Skeletal muscle tissue (tissue), 4 donors: ENCODE data around the gene TBCD. TPM values are rescaled to one million over a fixed set of nuclear protein-coding genes. Genes with fewer than 3 reads are reported as not detected.
"Not testable (repeated sequence)": the region's sequence is repeated elsewhere in the genome, so short reads cannot be mapped to it uniquely, and the experiment has no call there.

Experiments used
- H3K27ac ChIP-seq: one replicate; pipeline ENCODE4 v1.7.0; 2013; ENCODE audit warnings: mild to moderate bottlenecking, low read depth, low read length, inconsistent platforms
- H3K27me3 ChIP-seq, 3 donors: one replicate each; pipeline ENCODE4 v1.7.0; 2013; ENCODE audit warnings: low read length in 3 of 3; ENCODE audit not compliant: control insufficient read depth in 3 of 3, insufficient read depth in 3 of 3
- H3K36me3 ChIP-seq, 3 donors: one replicate each; pipeline ENCODE4 v1.7.0; 2013; ENCODE audit warnings: low read length in 3 of 3; ENCODE audit not compliant: control insufficient read depth in 3 of 3, insufficient read depth in 3 of 3
- H3K4me1 ChIP-seq, 3 donors: one replicate each; pipeline ENCODE4 v1.7.0; 2013; ENCODE audit warnings: low read length in 3 of 3, mild to moderate bottlenecking in 3 of 3; ENCODE audit not compliant: control insufficient read depth in 3 of 3, insufficient read depth in 3 of 3
- H3K4me3 ChIP-seq, 3 donors: one replicate each; pipeline ENCODE4 v1.7.0; 2013; ENCODE audit warnings: low read length in 3 of 3
- H3K9ac ChIP-seq, 3 donors: one replicate each; pipeline ENCODE4 v1.7.0; 2013; ENCODE audit warnings: low read length in 3 of 3, mild to moderate bottlenecking in 3 of 3, moderate library complexity in 2 of 3, low read depth in 1 of 3
- H3K9me3 ChIP-seq, 3 donors: one replicate each; pipeline ENCODE4 v1.7.0; 2013; ENCODE audit warnings: low read length in 3 of 3; ENCODE audit not compliant: control insufficient read depth in 3 of 3
- total RNA-seq: library from RNA; depleted of rRNA; stranded (reverse); fragments of >200 nt; gene quantifications from one replicate; pipeline ENCODE4 v1.2.3, GENCODE V29; 2014
- donor health status: Osteomylitis.

Gene TBCD
- total RNA-seq, 1 donor from 2014 or later, result 27.1 TPM

- Histone ChIP-seq H3K27me3 (no peaks in the 10 kb centered on the region), H3K36me3 (peaks cover 13 to 29% (median 26%) of the 10 kb centered on the region in 3 donors), H3K4me1 (no peaks in the 10 kb centered on the region), H3K4me3 (no peak overlapping the region), H3K9me3 (no peaks in the 10 kb centered on the region), H3K9ac (no peak overlapping the region), H3K27ac (no peak overlapping the region)
Observed at GRCh38 chr17:82765371-82765770, 13.5 kb downstream of the TBCD start.

DNA sequence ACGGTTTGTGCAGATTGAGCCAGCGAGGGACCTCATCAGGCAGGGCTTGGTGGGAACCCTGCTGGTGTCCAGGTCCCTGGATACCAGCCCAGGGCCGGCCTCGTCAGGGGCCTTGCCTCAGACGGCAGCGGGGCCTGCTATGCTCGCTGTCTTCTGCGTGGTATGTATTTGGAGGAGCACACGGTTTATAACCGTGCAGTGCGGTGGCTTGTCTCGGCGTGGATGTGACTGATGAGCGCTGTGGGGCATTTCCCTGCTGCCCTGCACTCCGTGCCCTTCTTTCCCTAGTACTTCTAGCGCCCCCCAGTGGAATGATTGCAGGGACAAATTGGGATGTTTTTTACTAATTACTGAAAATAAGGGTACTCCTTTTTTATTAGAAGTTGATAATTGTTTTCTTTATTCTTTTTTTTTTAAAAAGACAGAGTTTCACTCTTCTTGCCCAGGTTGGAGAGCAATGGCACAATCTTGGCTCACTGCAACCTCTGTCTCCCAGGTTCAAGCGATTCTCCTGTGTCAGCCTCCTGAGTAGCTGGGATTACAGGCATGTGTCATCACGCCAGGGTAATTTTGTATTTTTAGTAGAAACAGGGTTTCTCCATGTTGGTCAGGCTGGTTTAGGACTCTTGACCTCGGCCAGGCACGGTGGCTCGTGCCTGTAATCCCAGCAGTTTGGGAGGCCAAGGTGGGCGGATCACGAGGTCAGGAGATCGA is 15.3 kb downstream of the TBCD start:
- H3K4me1 ChIP-seq, result no peaks in the 10 kb centered on the region
- no peak overlapping the region for H3K9ac ChIP-seq
- H3K9me3 ChIP-seq, result no peaks in the 10 kb centered on the region
- H3K36me3 ChIP-seq, result peaks cover 15 to 30% (median 26%) of the 10 kb centered on the region in 3 donors
- no peak overlapping the region for H3K4me3 ChIP-seq
- H3K27me3 ChIP-seq, result no peaks in the 10 kb centered on the region
- no peak overlapping the region for H3K27ac ChIP-seq

GRCh38 chr17:82769041-82769440 is 17.2 kb downstream of the TBCD start:
- Histone ChIP-seq H3K9me3 (no peaks in the 10 kb centered on the region), H3K27ac (no peak overlapping the region), H3K36me3 (peaks cover 21 to 29% (median 26%) of the 10 kb centered on the region in 3 donors)

GRCh38 chr17:82772026-82772425 is 20.2 kb downstream of the TBCD start:
- no peaks in the 10 kb centered on the region for H3K27me3 ChIP-seq
- peaks cover 15 to 27% (median 25%) of the 10 kb centered on the region in 3 donors for H3K36me3 ChIP-seq

More at GRCh38 chr17:82769041-82769440, 17.2 kb downstream of the TBCD start:
- H3K4me1 ChIP-seq, result no peaks in the 10 kb centered on the region
- no peaks in the 10 kb centered on the region for H3K27me3 ChIP-seq
- H3K4me3 ChIP-seq, result no peak overlapping the region
- no peak overlapping the region for H3K9ac ChIP-seq

GRCh38 chr17:82774456-82774855 is 22.6 kb downstream of the TBCD start:
- H3K27me3 ChIP-seq, H3K4me3 ChIP-seq, H3K4me1 ChIP-seq, H3K27ac ChIP-seq, H3K9me3 ChIP-seq, H3K9ac ChIP-seq: not testable (repeated sequence)
- peaks cover 3 to 13% (median 12%) of the 10 kb centered on the region in 3 donors for H3K36me3 ChIP-seq

More at GRCh38 chr17:82772026-82772425, 20.2 kb downstream of the TBCD start:
- Histone ChIP-seq H3K4me1 (peaks cover 0 to 2% (median 0%) of the 10 kb centered on the region in 3 donors), H3K9ac (no peak overlapping the region), H3K4me3 (no peak overlapping the region), H3K27ac (no peak overlapping the region), H3K9me3 (no peaks in the 10 kb centered on the region)

DNA sequence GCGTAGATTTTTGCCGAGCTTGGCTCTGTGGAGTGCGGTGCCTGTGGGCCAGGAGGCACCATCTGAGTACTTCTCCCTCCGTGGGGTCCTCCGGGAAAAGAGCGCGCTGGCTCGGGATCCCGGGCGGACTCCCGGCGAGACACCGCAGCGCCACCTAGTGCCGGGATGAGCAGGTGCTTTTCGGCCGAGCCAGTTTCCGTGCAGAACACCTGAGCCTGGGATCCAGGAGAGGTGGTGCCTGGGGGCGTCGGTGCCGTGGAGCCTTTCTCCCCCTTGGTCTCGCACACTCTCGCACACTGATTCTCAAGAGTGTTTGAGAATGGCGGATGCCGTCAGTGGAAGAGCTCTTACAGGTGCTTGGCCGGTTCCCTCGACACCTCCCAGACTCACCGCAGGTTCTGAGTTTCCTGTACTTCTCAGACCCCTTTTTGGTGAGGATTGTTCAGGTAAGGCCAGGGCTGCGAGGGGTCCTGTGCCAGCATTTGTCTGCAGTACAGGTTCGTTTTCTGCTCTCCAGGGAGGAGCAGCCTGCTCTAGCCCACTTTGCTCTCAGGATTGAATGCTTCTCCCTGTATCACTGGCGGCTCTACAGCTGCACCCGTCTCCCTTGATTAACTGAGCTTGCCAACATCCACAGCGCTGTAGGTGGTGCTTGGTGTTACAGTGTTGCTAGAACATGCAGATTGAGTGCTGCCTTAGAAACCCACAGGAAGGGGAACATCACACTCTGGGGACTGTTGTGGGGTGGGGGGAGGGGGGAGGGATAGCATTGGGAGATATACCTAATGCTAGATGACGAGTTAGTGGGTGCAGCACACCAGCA is 23.3 kb downstream of the TBCD start:
- peak overlapping the region in 1 of 3 donors; percentile 58 for H3K4me3 ChIP-seq
- peaks cover 0 to 4% (median 2%) of the 10 kb centered on the region in 3 donors for H3K4me1 ChIP-seq
- no peaks in the 10 kb centered on the region for H3K9me3 ChIP-seq
- peaks cover 0 to 13% (median 12%) of the 10 kb centered on the region in 3 donors for H3K36me3 ChIP-seq
- H3K27me3 ChIP-seq, result no peaks in the 10 kb centered on the region
- peak overlapping the region in 1 of 3 donors; percentile 40 for H3K9ac ChIP-seq
- no peak overlapping the region for H3K27ac ChIP-seq

- Histone ChIP-seq H3K4me3 (no peak overlapping the region), H3K27ac (no peak overlapping the region), H3K36me3 (peaks cover 0 to 13% (median 12%) of the 10 kb centered on the region in 3 donors), H3K4me1 (peaks cover 1 to 4% (median 2%) of the 10 kb centered on the region in 3 donors), H3K27me3 (no peaks in the 10 kb centered on the region), H3K9me3 (no peaks in the 10 kb centered on the region), H3K9ac (no peak overlapping the region)
Observed at GRCh38 chr17:82776454-82776853, 24.6 kb downstream of the TBCD start.

DNA sequence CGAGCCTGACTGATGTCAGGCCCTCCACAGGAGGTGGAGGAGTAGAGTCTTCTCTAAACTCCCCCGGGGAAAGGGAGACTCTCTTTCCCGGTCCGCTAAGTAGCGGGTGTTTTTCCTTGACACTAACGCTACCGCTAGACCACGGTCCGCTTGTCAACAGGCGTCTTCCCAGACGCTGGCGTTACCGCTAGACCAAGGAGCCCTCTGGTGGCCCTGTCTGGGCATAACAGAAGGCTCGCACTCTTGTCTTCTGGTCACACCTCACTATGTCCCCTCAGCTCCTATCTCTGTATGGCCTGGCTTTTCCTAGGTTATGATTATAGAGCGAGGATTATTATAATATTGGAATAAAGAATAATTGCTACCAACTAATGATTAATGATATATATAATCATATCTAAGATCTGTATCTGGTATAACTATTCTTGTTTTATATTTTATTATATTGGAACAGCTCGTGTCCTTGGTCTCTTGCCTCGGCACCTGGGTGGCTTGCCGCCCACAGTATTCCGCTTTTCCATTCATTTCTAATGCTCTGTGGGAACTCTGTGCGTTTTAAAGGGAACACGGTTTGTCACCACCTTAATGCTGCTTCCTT is 26.0 kb downstream of the TBCD start:
- peaks cover 4 to 13% (median 11%) of the 10 kb centered on the region in 3 donors for H3K4me1 ChIP-seq
- H3K4me3 ChIP-seq, H3K9ac ChIP-seq, H3K27ac ChIP-seq, H3K9me3 ChIP-seq, H3K36me3 ChIP-seq, H3K27me3 ChIP-seq: not testable (repeated sequence)

DNA sequence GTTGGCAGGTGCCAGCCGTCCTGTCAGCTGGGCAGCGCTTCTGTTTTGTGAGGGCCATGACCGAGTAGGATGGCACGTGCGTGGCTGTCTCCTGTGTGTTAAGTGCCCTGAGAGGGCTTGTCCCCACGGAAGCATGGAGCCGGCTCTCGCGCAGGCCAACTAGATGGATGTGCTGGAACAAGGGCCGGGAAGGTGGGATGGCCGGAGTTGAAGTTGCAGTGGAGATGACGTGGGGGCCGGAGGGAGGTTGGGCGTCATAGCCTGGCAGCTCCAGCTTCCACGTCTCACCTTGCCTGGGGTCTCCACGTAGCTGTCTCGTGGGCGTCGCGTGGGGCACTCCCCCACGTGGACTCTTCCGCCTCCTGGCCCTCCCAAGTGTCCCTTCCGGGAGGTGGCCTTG is 27.7 kb downstream of the TBCD start:
- no peaks in the 10 kb centered on the region for H3K27me3 ChIP-seq
- H3K9me3 ChIP-seq, result no peaks in the 10 kb centered on the region
- peaks cover 4 to 13% (median 11%) of the 10 kb centered on the region in 3 donors for H3K4me1 ChIP-seq
- H3K4me3 ChIP-seq, result no peak overlapping the region
- no peak overlapping the region for H3K27ac ChIP-seq
- no peak overlapping the region for H3K9ac ChIP-seq
- H3K36me3 ChIP-seq, result peaks cover 8 to 13% (median 12%) of the 10 kb centered on the region in 3 donors
